Neural cell (in vitro differentiated cells): ENCODE results near the gene OMG. TPM values are rescaled to one million over a fixed set of nuclear protein-coding genes. Genes with fewer than 3 reads are reported as not detected.
"Not testable (repeated sequence)": the region's sequence is repeated elsewhere in the genome, so short reads cannot be mapped to it uniquely, and the experiment has no call there.

Source experiments
- H2AFZ ChIP-seq: fragments of 200-600, 300-800 bp; sonication (generic), shearing (Covaris generic); 2 replicates; pipeline ENCODE4 v1.6.0; 2014; ENCODE audit warnings: low read depth, mild to moderate bottlenecking, antibody characterized with exemption, low read length, moderate library complexity
- H3F3A ChIP-seq: fragments of 200-600 bp; shearing (Covaris generic); 2 replicates; pipeline ENCODE4 v1.6.1; 2016; ENCODE audit warnings: mild to moderate bottlenecking, moderate library complexity, mixed read lengths, antibody characterized with exemption, low read length; ENCODE audit not compliant: insufficient read depth, poor library complexity, severe bottlenecking
- H3K27ac ChIP-seq: fragments of 200-600, 300-800 bp; sonication (generic), shearing (Covaris generic); 2 replicates; pipeline ENCODE4 v1.5.1; 2014; ENCODE audit warnings: mild to moderate bottlenecking, low read length, moderate library complexity
- H3K27me3 ChIP-seq: fragments of 300-800, 200-600 bp; sonication (generic), shearing (Covaris generic); 2 replicates; pipeline ENCODE4 v1.6.0; 2014; ENCODE audit warnings: mild to moderate bottlenecking, low read depth, low read length, moderate library complexity; ENCODE audit not compliant: insufficient read depth
- H3K36me3 ChIP-seq: fragments of 300-800, 200-600 bp; sonication (generic), shearing (Covaris generic); 2 replicates; pipeline ENCODE4 v1.5.1; 2014; ENCODE audit warnings: mild to moderate bottlenecking, antibody characterized with exemption, low read length, moderate library complexity; ENCODE audit not compliant: insufficient read depth
- H3K4me2 ChIP-seq: fragments of 300-800, 200-600 bp; sonication (generic), shearing (Covaris generic); 2 replicates; pipeline ENCODE4 v1.6.0; 2014; ENCODE audit warnings: mild to moderate bottlenecking, low read length
- H3K4me3 ChIP-seq: fragments of 300-800, 200-600 bp; sonication (generic), shearing (Covaris generic); 2 replicates; pipeline ENCODE4 v1.5.1; 2014; ENCODE audit warnings: mild to moderate bottlenecking, low read length, moderate library complexity
- H3K79me2 ChIP-seq: fragments of 200-600 bp; shearing (Covaris generic); replicated peaks from 2 replicates; pipeline ENCODE4 v1.6.0; 2014; ENCODE audit warnings: mild to moderate bottlenecking, low read length, moderate library complexity; ENCODE audit not compliant: insufficient read depth
- H3K9ac ChIP-seq: fragments of 300-800, 200-600 bp; sonication (generic), shearing (Covaris generic); 2 replicates; pipeline ENCODE4 v1.6.1; 2016; ENCODE audit warnings: mild to moderate bottlenecking, low read length, mixed read lengths
- H3K9me2 ChIP-seq: fragments of 200-600 bp; shearing (Covaris generic); 2 replicates; pipeline ENCODE4 v1.6.1; 2016; ENCODE audit warnings: mild to moderate bottlenecking, low read length, mixed read lengths; ENCODE audit not compliant: insufficient read depth
- H3K9me3 ChIP-seq: fragments of 200-600, 300-800 bp; sonication (generic), shearing (Covaris generic); 2 replicates; pipeline ENCODE4 v1.6.1; 2016; ENCODE audit warnings: mild to moderate bottlenecking, mixed run types, low read length, moderate library complexity, mixed read lengths
- H4K20me1 ChIP-seq: fragments of 200-600 bp; shearing (Covaris generic); 2 replicates; pipeline ENCODE4 v1.6.1; 2016; ENCODE audit warnings: mild to moderate bottlenecking, mixed run types; ENCODE audit not compliant: insufficient read depth
- EZH2 ChIP-seq: fragments of 200-600, 300-800 bp; shearing (Covaris generic), sonication (generic); IDR thresholded peaks from 2 replicates; pipeline ENCODE4 v1.6.1; 2014; ENCODE audit warnings: antibody characterized with exemption, low read length, borderline replicate concordance, mild to moderate bottlenecking; ENCODE audit not compliant: insufficient read depth, poor library complexity, severe bottlenecking
- MXI1 ChIP-seq: fragments of 450-650 bp; conservative IDR thresholded peaks from 2 replicates; pipeline ENCODE4 v1.6.1; 2014; ENCODE audit warnings: antibody characterized with exemption, mild to moderate bottlenecking; ENCODE audit not compliant: poor library complexity, severe bottlenecking
- POLR2AphosphoS5 ChIP-seq: IDR thresholded peaks from 2 replicates; pipeline ENCODE4 v1.6.1; 2012
- REST ChIP-seq: IDR thresholded peaks from 2 replicates; pipeline ENCODE4 v1.6.1; 2012; ENCODE audit warnings: borderline replicate concordance
- SMC3 ChIP-seq: fragments of 450-650 bp; conservative IDR thresholded peaks from 2 replicates; pipeline ENCODE4 v1.6.1; 2014; ENCODE audit warnings: antibody characterized with exemption, mild to moderate bottlenecking, moderate library complexity; ENCODE audit not compliant: poor library complexity
- TAF1 ChIP-seq: IDR thresholded peaks from 2 replicates; pipeline ENCODE4 v1.6.1; 2012; ENCODE audit warnings: low read depth
- polyA plus RNA-seq: library from polyadenylated mRNA; depleted of rRNA; stranded (reverse); fragments of >200 nt; gene quantifications from 2 replicates; pipeline ENCODE4 v1.2.3, GENCODE V29; 2014
- TF ChIP-seq, protein P1 (sequence below): fragments of 450-650 bp; IDR thresholded peaks from 2 replicates; pipeline ENCODE4 v1.5.1; 2014; ENCODE audit warnings: antibody characterized with exemption, mild to moderate bottlenecking, moderate library complexity; ENCODE audit not compliant: poor library complexity, severe bottlenecking

Gene OMG
- polyA plus RNA-seq, 1 donor from 2014 or later, result not detected

DNA sequence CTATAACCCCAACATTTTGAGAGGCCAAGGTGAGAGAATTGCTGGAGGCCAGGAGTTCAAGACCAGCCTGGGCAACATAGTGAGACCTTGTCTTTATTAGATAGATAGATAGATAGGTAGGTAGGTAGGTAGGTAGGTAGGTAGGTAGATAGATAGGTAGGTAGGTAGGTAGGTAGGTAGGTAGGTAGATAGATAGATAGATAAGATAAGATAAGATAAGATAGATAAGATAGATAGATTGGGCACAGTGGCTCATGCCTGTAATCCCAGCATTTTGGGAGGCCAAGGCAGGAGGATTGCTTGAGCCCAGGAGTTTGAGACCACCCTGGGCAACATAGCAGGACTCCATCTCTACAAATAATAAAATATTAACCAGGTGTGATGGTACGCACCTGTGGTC, 34.1 kb downstream of the OMG start:
- not testable (repeated sequence) for H3K27ac ChIP-seq, H3K9me3 ChIP-seq, H3K4me3 ChIP-seq, H3K9ac ChIP-seq, H3F3A ChIP-seq, H4K20me1 ChIP-seq, H2AFZ ChIP-seq, H3K27me3 ChIP-seq, H3K4me2 ChIP-seq, H3K9me2 ChIP-seq, H3K79me2 ChIP-seq
- H3K36me3 ChIP-seq, result peaks cover 16% of the 10 kb centered on the region

GRCh38 chr17:31261601-31262000, 35.4 kb downstream of the OMG start:
- no peaks in the 10 kb centered on the region for H3K79me2 ChIP-seq
- no peaks in the 10 kb centered on the region for H3F3A ChIP-seq
- H3K27me3 ChIP-seq, result no peaks in the 10 kb centered on the region
- no peak overlapping the region for H3K4me2 ChIP-seq
- no peaks in the 10 kb centered on the region for H3K9me2 ChIP-seq
- H3K27ac ChIP-seq, result no peak overlapping the region
- no peak for TF ChIP-seq REST
- no peak overlapping the region for H3K4me3 ChIP-seq
- no peaks in the 10 kb centered on the region for H4K20me1 ChIP-seq
- no peak overlapping the region for H3K9ac ChIP-seq
- H2AFZ ChIP-seq, result no peak overlapping the region
- H3K9me3 ChIP-seq, result no peaks in the 10 kb centered on the region
- peaks cover 11% of the 10 kb centered on the region for H3K36me3 ChIP-seq

GRCh38 chr17:31260151-31260550, 36.9 kb downstream of the OMG start:
- Histone ChIP-seq H3K9me3 (no peaks in the 10 kb centered on the region), H3K36me3 (peaks cover 5% of the 10 kb centered on the region), H3K27ac (no peak overlapping the region), H3K79me2 (no peaks in the 10 kb centered on the region), H4K20me1 (no peaks in the 10 kb centered on the region), H2AFZ (no peak overlapping the region), H3K9ac (no peak overlapping the region), H3K27me3 (no peaks in the 10 kb centered on the region), H3K4me3 (no peak overlapping the region), H3K9me2 (no peaks in the 10 kb centered on the region), H3F3A (no peaks in the 10 kb centered on the region), H3K4me2 (no peak overlapping the region)
- TF ChIP-seq, protein P1, sequence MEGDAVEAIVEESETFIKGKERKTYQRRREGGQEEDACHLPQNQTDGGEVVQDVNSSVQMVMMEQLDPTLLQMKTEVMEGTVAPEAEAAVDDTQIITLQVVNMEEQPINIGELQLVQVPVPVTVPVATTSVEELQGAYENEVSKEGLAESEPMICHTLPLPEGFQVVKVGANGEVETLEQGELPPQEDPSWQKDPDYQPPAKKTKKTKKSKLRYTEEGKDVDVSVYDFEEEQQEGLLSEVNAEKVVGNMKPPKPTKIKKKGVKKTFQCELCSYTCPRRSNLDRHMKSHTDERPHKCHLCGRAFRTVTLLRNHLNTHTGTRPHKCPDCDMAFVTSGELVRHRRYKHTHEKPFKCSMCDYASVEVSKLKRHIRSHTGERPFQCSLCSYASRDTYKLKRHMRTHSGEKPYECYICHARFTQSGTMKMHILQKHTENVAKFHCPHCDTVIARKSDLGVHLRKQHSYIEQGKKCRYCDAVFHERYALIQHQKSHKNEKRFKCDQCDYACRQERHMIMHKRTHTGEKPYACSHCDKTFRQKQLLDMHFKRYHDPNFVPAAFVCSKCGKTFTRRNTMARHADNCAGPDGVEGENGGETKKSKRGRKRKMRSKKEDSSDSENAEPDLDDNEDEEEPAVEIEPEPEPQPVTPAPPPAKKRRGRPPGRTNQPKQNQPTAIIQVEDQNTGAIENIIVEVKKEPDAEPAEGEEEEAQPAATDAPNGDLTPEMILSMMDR, result no peak
- no peak for TF ChIP-seq TAF1
- TF ChIP-seq REST, result no peak
- no peak for TF ChIP-seq POLR2AphosphoS5
- no peak for TF ChIP-seq SMC3
- TF ChIP-seq EZH2, result no peak
- no peak for TF ChIP-seq MXI1
